ENCODE data around the gene SYT1.

The SYT1 gene

DNA sequence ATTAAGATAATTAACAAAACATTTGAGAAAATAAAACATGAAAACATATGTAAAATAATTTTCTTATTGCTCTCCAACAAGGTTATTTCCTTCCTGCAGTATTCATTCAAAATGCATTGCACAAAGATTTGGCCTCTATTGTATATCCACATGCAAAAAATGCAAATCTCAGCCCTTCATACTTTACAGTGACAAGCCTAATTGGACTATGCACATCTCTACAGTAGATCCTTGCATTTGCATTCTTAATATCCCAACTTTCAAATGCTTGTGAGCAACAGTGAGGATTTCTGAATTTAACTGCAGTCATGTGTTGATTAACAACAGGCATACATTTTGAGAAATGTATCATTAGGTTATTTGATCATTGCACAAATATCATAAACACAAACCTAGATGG is 492.5 kb downstream of the SYT1 start:
- H3K27me3 ChIP-seq (ENCODE audit: control insufficient read depth, insufficient read depth, low read length) = no peaks in the 10 kb centered on the region
- H3K4me1 ChIP-seq (ENCODE audit: control insufficient read depth, insufficient read depth, low read length) = no peaks in the 10 kb centered on the region
- no peaks in the 10 kb centered on the region for H3K9me3 ChIP-seq (ENCODE audit: control insufficient read depth, low read length)
- no peaks in the 10 kb centered on the region for H3K36me3 ChIP-seq (ENCODE audit: control insufficient read depth, insufficient read depth, low read length)
- no peak overlapping the region for H3K4me3 ChIP-seq (ENCODE audit: low read length)
- H3K9ac ChIP-seq (ENCODE audit: low read length) = no peak overlapping the region

DNA sequence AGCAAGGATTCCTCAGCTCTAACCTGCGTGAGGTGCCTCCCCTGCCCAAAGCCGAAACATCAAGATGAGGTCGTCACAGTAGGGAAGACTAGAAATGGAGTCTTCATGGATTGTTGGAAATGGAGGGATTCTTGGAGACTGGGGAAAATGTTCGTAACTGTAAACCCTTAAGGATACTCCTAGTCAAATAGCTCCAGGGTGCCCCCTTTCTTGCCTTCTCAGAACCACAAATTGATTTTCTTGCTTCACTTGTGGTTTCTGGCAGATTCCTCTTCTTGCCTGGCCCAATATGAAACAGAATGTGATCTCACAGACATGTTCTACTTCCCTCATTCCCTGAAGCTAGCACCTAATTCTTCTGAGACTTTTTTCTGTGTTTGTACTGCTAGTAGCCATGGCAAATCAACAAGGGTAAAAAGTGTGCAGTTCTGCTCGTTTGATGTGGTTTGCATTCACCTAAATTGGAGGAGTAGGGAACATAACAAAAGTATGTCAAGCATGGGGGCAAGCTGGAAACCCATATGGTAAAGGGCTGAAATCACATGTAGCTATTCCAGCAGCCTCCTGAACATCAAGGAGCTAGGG is 494.2 kb downstream of the SYT1 start:
- H3K9ac ChIP-seq (ENCODE audit: low read length) = no peak overlapping the region
- no peaks in the 10 kb centered on the region for H3K27me3 ChIP-seq (ENCODE audit: control insufficient read depth, insufficient read depth, low read length)
- H3K9me3 ChIP-seq (ENCODE audit: control insufficient read depth, low read length) = no peaks in the 10 kb centered on the region
- H3K36me3 ChIP-seq (ENCODE audit: control insufficient read depth, insufficient read depth, low read length) = no peaks in the 10 kb centered on the region
- no peaks in the 10 kb centered on the region for H3K4me1 ChIP-seq (ENCODE audit: control insufficient read depth, insufficient read depth, low read length)
- no peak overlapping the region for H3K4me3 ChIP-seq (ENCODE audit: low read length)

DNA sequence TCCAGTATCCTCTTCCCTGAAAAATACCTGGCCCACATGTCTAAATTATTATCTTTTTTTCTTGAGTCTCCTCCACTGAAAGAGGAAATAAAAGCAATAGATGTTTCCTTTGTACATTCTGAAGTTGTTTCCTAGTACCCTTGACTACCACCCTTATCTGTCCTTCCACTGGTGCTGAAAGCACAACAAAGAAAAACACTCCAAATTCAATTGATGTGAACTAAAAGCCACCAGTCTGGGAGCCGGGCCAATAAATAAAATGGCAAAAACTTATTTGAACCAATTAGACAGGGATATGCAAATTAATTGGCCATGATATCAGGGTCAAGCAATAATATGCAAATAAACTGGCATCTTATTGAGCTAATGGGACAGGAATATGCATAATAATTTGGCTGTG is 495.7 kb downstream of the SYT1 start:
- no peak overlapping the region for H3K4me3 ChIP-seq (ENCODE audit: low read length)
- no peaks in the 10 kb centered on the region for H3K4me1 ChIP-seq (ENCODE audit: control insufficient read depth, insufficient read depth, low read length)
- H3K27me3 ChIP-seq (ENCODE audit: control insufficient read depth, insufficient read depth, low read length) = no peaks in the 10 kb centered on the region
- H3K36me3 ChIP-seq (ENCODE audit: control insufficient read depth, insufficient read depth, low read length) = no peaks in the 10 kb centered on the region
- H3K9ac ChIP-seq (ENCODE audit: low read length) = no peak overlapping the region
- no peaks in the 10 kb centered on the region for H3K9me3 ChIP-seq (ENCODE audit: control insufficient read depth, low read length)

DNA sequence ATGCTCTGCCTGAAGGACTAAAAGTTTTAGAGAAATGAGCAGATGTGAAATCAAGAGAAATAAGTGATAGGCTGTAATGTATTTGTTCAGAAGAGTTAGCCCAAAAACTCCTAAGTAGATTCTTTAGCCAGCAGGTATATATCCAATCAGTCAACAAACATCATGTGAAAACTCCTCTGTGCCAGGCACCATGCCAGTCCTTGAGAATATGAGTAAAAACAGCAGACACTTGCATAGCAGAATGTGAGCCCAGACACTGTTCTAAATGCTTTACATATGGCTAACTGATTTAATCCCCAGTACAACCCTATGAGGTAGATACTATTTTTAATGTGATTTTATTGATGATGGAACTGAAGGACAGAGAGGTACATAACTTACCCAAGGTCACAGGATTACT is 496.4 kb downstream of the SYT1 start:
- Histone ChIP-seq H3K27me3 (ENCODE audit: control insufficient read depth, insufficient read depth, low read length) (no peaks in the 10 kb centered on the region), H3K4me1 (ENCODE audit: control insufficient read depth, insufficient read depth, low read length) (no peaks in the 10 kb centered on the region), H3K9ac (ENCODE audit: low read length) (no peak overlapping the region), H3K9me3 (ENCODE audit: control insufficient read depth, low read length) (no peaks in the 10 kb centered on the region), H3K4me3 (ENCODE audit: low read length) (no peak overlapping the region), H3K36me3 (ENCODE audit: control insufficient read depth, insufficient read depth, low read length) (no peaks in the 10 kb centered on the region)

GRCh38 chr12:79364197-79364596 is 499.6 kb downstream of the SYT1 start:
- Histone ChIP-seq H3K4me1 (ENCODE audit: control insufficient read depth, insufficient read depth, low read length) (no peaks in the 10 kb centered on the region), H3K36me3 (ENCODE audit: control insufficient read depth, insufficient read depth, low read length) (no peaks in the 10 kb centered on the region), H3K27me3 (ENCODE audit: control insufficient read depth, insufficient read depth, low read length) (no peaks in the 10 kb centered on the region), H3K9ac (ENCODE audit: low read length) (no peak overlapping the region), H3K9me3 (ENCODE audit: control insufficient read depth, low read length) (no peaks in the 10 kb centered on the region), H3K4me3 (ENCODE audit: low read length) (no peak overlapping the region)

DNA sequence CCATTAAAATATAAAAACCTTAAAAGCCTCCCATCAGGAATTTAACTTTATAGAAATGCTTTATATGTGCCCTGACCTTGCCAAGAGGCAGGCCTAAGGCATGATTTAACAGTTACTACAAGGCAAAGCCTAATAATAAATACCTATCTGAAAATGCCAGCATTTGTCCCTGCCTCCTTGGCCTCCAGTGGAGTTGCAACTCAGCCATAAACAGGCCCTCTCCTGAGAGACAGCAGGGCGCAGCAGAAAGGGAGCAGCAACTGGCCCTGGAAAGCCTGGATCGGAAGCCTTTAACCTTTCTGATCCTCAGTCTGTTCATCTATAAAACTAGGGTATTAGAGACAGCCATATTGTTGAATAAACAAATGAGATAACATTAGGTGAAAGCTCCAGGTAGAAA is 501.8 kb downstream of the SYT1 start:
- H3K9ac ChIP-seq (ENCODE audit: low read length) = no peak overlapping the region
- no peaks in the 10 kb centered on the region for H3K27me3 ChIP-seq (ENCODE audit: control insufficient read depth, insufficient read depth, low read length)
- no peak overlapping the region for H3K4me3 ChIP-seq (ENCODE audit: low read length)
- no peaks in the 10 kb centered on the region for H3K9me3 ChIP-seq (ENCODE audit: control insufficient read depth, low read length)
- H3K36me3 ChIP-seq (ENCODE audit: control insufficient read depth, insufficient read depth, low read length) = no peaks in the 10 kb centered on the region
- peaks cover 6% of the 10 kb centered on the region for H3K4me1 ChIP-seq (ENCODE audit: control insufficient read depth, insufficient read depth, low read length)

GRCh38 chr12:79367032-79367589 is 502.5 kb downstream of the SYT1 start:
- Histone ChIP-seq H3K4me3 (ENCODE audit: low read length) (no peak overlapping the region), H3K27me3 (ENCODE audit: control insufficient read depth, insufficient read depth, low read length) (no peaks in the 10 kb centered on the region), H3K36me3 (ENCODE audit: control insufficient read depth, insufficient read depth, low read length) (no peaks in the 10 kb centered on the region), H3K9me3 (ENCODE audit: control insufficient read depth, low read length) (no peaks in the 10 kb centered on the region), H3K9ac (ENCODE audit: low read length) (no peak overlapping the region), H3K4me1 (ENCODE audit: control insufficient read depth, insufficient read depth, low read length) (peaks cover 6% of the 10 kb centered on the region)

- H3K4me3 ChIP-seq (ENCODE audit: low read length) = no peak overlapping the region
- H3K36me3 ChIP-seq (ENCODE audit: control insufficient read depth, insufficient read depth, low read length) = no peaks in the 10 kb centered on the region
- H3K4me1 ChIP-seq (ENCODE audit: control insufficient read depth, insufficient read depth, low read length) = peaks cover 6% of the 10 kb centered on the region
- no peaks in the 10 kb centered on the region for H3K9me3 ChIP-seq (ENCODE audit: control insufficient read depth, low read length)
- no peak overlapping the region for H3K9ac ChIP-seq (ENCODE audit: low read length)
- no peaks in the 10 kb centered on the region for H3K27me3 ChIP-seq (ENCODE audit: control insufficient read depth, insufficient read depth, low read length)
Measured at GRCh38 chr12:79370021-79370420, 505.4 kb downstream of the SYT1 start.

- no peak overlapping the region for H3K4me3 ChIP-seq (ENCODE audit: low read length)
- peaks cover 6% of the 10 kb centered on the region for H3K4me1 ChIP-seq (ENCODE audit: control insufficient read depth, insufficient read depth, low read length)
- no peak overlapping the region for H3K9ac ChIP-seq (ENCODE audit: low read length)
- H3K36me3 ChIP-seq (ENCODE audit: control insufficient read depth, insufficient read depth, low read length) = no peaks in the 10 kb centered on the region
- H3K9me3 ChIP-seq (ENCODE audit: control insufficient read depth, low read length) = no peaks in the 10 kb centered on the region
- H3K27me3 ChIP-seq (ENCODE audit: control insufficient read depth, insufficient read depth, low read length) = no peaks in the 10 kb centered on the region
Measured at GRCh38 chr12:79371226-79371625, 506.7 kb downstream of the SYT1 start.

DNA sequence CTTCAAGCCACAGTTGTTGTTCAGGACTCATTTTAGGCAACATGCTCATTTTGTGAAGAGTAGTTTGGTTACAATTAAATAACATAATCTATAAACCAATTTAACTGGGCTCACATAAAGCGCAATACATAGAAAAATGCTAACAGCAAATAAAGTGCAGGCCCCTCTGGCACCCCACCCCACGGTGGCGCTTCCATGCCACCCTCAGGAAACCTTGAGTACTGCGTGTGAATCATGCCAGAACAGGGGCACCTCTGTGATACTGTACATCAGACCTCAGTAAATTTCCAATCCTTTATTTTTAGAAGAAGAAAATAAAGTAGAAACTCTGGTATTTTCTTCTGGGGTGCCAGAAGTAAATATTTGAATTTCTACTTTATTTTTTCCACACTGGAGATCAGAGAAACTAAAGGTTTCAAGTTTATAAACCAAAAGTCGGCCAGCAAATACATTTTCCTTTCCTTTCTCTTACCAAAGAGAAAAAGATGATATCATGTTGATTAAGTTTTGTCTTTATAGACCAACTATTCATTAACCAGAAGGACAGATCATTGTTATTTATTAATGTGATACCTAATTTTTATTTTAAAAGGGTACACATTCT is 509.4 kb downstream of the SYT1 start:
- H3K9ac ChIP-seq (ENCODE audit: low read length) = no peak overlapping the region
- H3K4me1 ChIP-seq (ENCODE audit: control insufficient read depth, insufficient read depth, low read length) = peaks cover 6% of the 10 kb centered on the region
- no peaks in the 10 kb centered on the region for H3K9me3 ChIP-seq (ENCODE audit: control insufficient read depth, low read length)
- H3K27me3 ChIP-seq (ENCODE audit: control insufficient read depth, insufficient read depth, low read length) = no peaks in the 10 kb centered on the region
- no peaks in the 10 kb centered on the region for H3K36me3 ChIP-seq (ENCODE audit: control insufficient read depth, insufficient read depth, low read length)
- H3K4me3 ChIP-seq (ENCODE audit: low read length) = no peak overlapping the region

DNA sequence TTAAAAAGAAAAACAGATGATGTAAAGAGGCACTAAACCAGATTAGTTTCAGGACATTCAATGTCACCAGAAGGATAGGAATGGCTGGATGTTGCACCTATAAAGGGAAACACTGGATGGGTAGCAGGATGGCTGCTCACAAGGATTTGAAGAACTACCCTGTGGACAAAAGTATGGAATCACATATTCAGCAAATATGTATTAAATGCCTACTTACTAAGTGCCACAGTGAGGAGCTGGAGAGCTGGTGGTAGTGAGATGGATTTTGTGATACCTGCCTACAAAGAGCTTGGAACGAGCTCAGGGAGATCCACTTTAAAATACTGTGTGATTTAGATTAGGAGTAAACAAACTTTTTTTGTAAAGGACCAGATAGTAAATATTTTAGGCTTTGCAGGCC is 510.0 kb downstream of the SYT1 start:
- no peaks in the 10 kb centered on the region for H3K9me3 ChIP-seq (ENCODE audit: control insufficient read depth, low read length)
- no peaks in the 10 kb centered on the region for H3K27me3 ChIP-seq (ENCODE audit: control insufficient read depth, insufficient read depth, low read length)
- no peak overlapping the region for H3K9ac ChIP-seq (ENCODE audit: low read length)
- no peaks in the 10 kb centered on the region for H3K36me3 ChIP-seq (ENCODE audit: control insufficient read depth, insufficient read depth, low read length)
- no peak overlapping the region for H3K4me3 ChIP-seq (ENCODE audit: low read length)
- H3K4me1 ChIP-seq (ENCODE audit: control insufficient read depth, insufficient read depth, low read length) = peaks cover 6% of the 10 kb centered on the region

DNA sequence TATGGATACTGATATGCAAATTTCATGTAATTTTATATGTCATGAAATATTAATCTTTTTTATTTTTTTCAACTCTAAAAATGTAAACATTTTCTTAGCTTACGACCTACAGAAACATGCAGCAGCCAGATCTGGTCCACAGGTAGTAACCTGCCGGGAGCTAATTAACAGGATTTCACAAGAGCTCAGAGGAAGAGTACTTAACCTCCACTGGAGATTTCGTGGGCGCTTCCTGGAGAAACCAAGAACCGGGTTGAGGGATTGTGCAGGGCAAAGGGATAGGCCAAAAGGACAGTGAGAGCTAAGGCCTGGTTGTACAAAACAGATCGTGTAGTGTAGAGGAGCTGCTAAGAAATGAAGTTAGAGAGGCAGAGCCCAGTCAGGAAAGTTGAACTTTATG is 510.5 kb downstream of the SYT1 start:
- peaks cover 1% of the 10 kb centered on the region for H3K4me1 ChIP-seq (ENCODE audit: control insufficient read depth, insufficient read depth, low read length)
- no peaks in the 10 kb centered on the region for H3K27me3 ChIP-seq (ENCODE audit: control insufficient read depth, insufficient read depth, low read length)
- no peaks in the 10 kb centered on the region for H3K36me3 ChIP-seq (ENCODE audit: control insufficient read depth, insufficient read depth, low read length)
- H3K4me3 ChIP-seq (ENCODE audit: low read length) = no peak overlapping the region
- no peaks in the 10 kb centered on the region for H3K9me3 ChIP-seq (ENCODE audit: control insufficient read depth, low read length)
- no peak overlapping the region for H3K9ac ChIP-seq (ENCODE audit: low read length)
